Nephron progenitor cell (in vitro differentiated cells): Measurements from ENCODE around the gene ACAD10.
A peak's percentile ranks its signal among the peaks of the same experiment; 100 is the strongest.

Source experiments
- DNase-seq: peaks from one replicate; pipeline ENCODE4 v3.0.0; 2021
- H3K27ac Mint-ChIP-seq: 2 replicates; pipeline ENCODE4 v1.8.0; 2021; ENCODE audit warnings: mild to moderate bottlenecking, moderate library complexity, mixed read lengths
- H3K27me3 Mint-ChIP-seq: 2 replicates; pipeline ENCODE4 v1.8.0; 2021; ENCODE audit warnings: mild to moderate bottlenecking, low read depth, mixed read lengths; ENCODE audit not compliant: poor library complexity
- H3K36me3 Mint-ChIP-seq: 2 replicates; pipeline ENCODE4 v1.8.0; 2021; ENCODE audit warnings: low read depth, mixed read lengths
- H3K4me1 Mint-ChIP-seq: 2 replicates; pipeline ENCODE4 v1.8.0; 2021; ENCODE audit warnings: mixed read lengths
- H3K4me3 Mint-ChIP-seq: 2 replicates; pipeline ENCODE4 v1.8.0; 2021; ENCODE audit warnings: mild to moderate bottlenecking, moderate library complexity, mixed read lengths
- H3K9me3 Mint-ChIP-seq: 2 replicates; pipeline ENCODE4 v1.8.0; 2021; ENCODE audit warnings: mild to moderate bottlenecking, moderate library complexity, mixed read lengths
- TF ChIP-seq, protein P1 (sequence below): fragments of 200-600 bp; sonication (generic); IDR thresholded peaks from 2 replicates; pipeline ENCODE4 v1.5.0; 2021; ENCODE audit warnings: antibody characterized with exemption

Gene ACAD10

DNA sequence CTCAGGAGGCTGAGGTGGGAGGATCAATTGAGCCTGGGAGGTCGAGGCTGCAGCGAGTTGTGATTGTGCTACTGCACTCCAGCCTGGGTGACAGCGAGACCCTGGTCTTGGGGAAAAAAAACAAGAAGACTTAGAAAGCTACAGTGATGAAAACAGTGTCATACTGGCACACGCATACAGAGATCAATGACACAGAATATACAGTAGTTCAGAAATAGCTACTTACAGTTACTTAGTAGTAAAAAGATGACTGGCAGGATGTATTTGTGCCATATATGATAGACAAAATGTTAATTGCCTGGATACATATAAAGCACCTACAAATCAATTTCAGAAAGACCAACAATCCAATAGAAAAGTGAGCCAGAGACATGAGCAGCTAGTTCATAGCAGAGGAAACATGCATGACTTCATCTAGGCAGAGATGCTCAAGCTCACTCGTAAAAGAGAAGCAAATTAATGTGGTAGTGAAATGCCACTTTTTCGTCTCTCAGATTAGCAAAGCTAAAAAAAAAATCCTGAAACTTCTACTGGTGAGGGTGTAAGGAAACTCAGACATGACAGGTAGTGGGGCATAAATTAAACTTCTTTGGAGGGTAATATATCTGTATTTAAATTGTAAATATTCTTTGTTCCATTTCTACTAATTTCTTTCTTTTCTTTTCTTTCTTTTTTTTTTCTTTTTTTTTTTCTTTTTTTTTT, 78.4 kb downstream of the ACAD10 start:
- TF ChIP-seq, protein P1, sequence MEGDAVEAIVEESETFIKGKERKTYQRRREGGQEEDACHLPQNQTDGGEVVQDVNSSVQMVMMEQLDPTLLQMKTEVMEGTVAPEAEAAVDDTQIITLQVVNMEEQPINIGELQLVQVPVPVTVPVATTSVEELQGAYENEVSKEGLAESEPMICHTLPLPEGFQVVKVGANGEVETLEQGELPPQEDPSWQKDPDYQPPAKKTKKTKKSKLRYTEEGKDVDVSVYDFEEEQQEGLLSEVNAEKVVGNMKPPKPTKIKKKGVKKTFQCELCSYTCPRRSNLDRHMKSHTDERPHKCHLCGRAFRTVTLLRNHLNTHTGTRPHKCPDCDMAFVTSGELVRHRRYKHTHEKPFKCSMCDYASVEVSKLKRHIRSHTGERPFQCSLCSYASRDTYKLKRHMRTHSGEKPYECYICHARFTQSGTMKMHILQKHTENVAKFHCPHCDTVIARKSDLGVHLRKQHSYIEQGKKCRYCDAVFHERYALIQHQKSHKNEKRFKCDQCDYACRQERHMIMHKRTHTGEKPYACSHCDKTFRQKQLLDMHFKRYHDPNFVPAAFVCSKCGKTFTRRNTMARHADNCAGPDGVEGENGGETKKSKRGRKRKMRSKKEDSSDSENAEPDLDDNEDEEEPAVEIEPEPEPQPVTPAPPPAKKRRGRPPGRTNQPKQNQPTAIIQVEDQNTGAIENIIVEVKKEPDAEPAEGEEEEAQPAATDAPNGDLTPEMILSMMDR = no peak
- H3K4me3 Mint-ChIP-seq = no peak overlapping the region
- H3K27me3 Mint-ChIP-seq = peaks cover 8% of the 10 kb centered on the region
- no peaks in the 10 kb centered on the region for H3K36me3 Mint-ChIP-seq
- H3K27ac Mint-ChIP-seq = no peak overlapping the region
- H3K4me1 Mint-ChIP-seq = peaks cover 51% of the 10 kb centered on the region
- DNase-seq = no peak
- no peaks in the 10 kb centered on the region for H3K9me3 Mint-ChIP-seq

DNA sequence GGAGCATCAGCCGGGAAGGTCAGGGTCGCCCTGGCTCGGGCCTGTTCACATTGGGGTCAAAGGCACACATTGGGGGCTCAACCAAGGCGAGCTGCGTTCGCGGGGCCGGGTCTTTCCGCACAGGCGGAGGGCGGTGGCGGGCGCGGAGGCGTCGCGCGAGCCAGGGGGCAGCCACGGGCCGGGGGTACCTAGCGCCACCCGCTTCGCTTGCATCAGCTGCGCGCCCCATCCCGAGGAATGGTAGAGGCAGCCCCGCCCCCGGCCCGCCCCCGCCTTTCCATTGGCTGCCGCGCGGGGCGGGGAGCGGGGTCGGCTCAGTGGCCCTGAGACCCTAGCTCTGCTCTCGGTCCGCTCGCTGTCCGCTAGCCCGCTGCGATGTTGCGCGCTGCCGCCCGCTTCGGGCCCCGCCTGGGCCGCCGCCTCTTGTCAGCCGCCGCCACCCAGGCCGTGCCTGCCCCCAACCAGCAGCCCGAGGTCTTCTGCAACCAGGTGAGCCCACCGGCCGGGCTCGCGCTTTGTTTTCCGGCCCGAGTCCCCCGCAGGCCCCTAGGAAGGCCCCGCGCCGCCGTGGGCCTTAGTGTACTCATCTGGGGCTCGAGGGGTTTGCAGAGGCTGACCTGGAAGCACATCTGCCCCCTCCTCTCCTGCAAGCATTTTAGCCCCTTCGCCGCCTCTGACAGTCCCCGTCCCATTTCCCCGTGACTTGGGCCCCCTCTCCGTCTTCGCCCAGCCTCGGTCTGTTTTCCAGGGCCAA, 80.9 kb downstream of the ACAD10 start, which contains the start of gene ALDH2:
ALDH2 (plus strand) TSS at position 326 of the 754 bp plus-strand sequence; CDS start at position 376, 50 bp downstream.
- TF ChIP-seq, protein P1 = no peak
- H3K36me3 Mint-ChIP-seq = peaks cover 5% of the 10 kb centered on the region
- H3K4me3 Mint-ChIP-seq = peak within 1 kb of the TSS; percentile 95
- peaks cover 8% of the 10 kb centered on the region for H3K27me3 Mint-ChIP-seq
- peak; percentile 91 for DNase-seq
- peaks cover 40% of the 10 kb centered on the region for H3K4me1 Mint-ChIP-seq
- H3K27ac Mint-ChIP-seq = no peak within 1 kb of the TSS
- H3K9me3 Mint-ChIP-seq = no peaks in the 10 kb centered on the region

DNA sequence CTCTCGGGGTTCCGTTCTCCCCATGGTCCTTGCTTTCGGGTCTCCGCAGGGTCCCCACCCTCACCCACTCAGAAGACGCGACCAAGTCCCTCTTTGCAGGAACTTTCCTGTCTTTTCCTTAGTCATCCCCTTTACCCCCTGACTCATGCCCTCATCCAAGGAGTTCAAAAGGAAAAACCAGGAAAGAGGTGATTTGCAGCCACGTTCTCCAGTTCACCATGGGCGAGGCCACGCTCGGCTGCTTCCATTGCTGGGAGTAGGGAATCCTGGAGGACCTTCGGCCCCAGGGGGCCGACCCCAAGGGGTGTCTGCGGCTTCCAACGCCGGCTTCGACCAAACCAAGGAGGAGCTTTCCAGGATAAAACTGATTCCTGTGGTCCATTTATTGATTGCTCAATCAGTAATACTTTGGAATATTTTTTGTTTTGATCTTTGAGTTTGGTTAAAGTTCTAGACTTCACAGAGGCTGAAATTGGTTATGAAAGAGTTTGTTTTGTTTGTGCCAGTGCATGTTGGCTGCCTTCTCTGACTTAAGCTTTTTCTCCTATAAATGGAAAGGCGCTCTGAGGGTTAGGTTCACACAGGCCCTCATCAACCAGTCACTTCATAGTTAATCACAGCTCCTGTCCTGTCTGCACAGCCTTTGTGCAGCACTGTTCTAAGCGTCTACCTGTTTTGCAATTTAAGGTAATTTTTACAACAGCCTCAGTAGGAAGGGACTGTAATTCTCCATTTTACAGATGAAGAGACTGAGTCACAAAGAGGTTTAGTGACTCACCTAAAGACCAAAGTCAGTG, 81.7 kb downstream of the ACAD10 start:
- Mint-ChIP-seq H3K9me3 (no peaks in the 10 kb centered on the region), H3K4me1 (peaks cover 37% of the 10 kb centered on the region), H3K4me3 (peak overlapping the region; percentile 95), H3K36me3 (peaks cover 5% of the 10 kb centered on the region), H3K27ac (no peak overlapping the region), H3K27me3 (peaks cover 8% of the 10 kb centered on the region)
- TF ChIP-seq, protein P1 = no peak
- peak; percentile 55 for DNase-seq

GRCh38 chr12:111768159-111768895, 82.5 kb downstream of the ACAD10 start:
- peaks cover 5% of the 10 kb centered on the region for H3K36me3 Mint-ChIP-seq
- TF ChIP-seq, protein P1 = no peak
- no peak overlapping the region for H3K27ac Mint-ChIP-seq
- DNase-seq = no peak
- H3K4me1 Mint-ChIP-seq = peaks cover 40% of the 10 kb centered on the region
- peaks cover 5% of the 10 kb centered on the region for H3K27me3 Mint-ChIP-seq
- no peaks in the 10 kb centered on the region for H3K9me3 Mint-ChIP-seq
- peak overlapping the region; percentile 95 for H3K4me3 Mint-ChIP-seq

GRCh38 chr12:111769599-111769998, 83.7 kb downstream of the ACAD10 start:
- no peaks in the 10 kb centered on the region for H3K27me3 Mint-ChIP-seq
- DNase-seq = no peak
- H3K9me3 Mint-ChIP-seq = no peaks in the 10 kb centered on the region
- TF ChIP-seq, protein P1 = no peak
- peaks cover 5% of the 10 kb centered on the region for H3K36me3 Mint-ChIP-seq
- no peak overlapping the region for H3K27ac Mint-ChIP-seq
- peaks cover 41% of the 10 kb centered on the region for H3K4me1 Mint-ChIP-seq
- no peak overlapping the region for H3K4me3 Mint-ChIP-seq
